CD4-positive, alpha-beta memory T cell (primary cell): ENCODE data around the gene OR10P1. TPM values are rescaled to one million over a fixed set of nuclear protein-coding genes. Genes with fewer than 3 reads are reported as not detected.

ENCODE experiments used
- CTCF ChIA-PET: fragments of 350-600 bp; sonication (Branson Sonifier 250); formaldehyde crosslinking; loops from one replicate; lab custom pipeline; 2021; ENCODE audit warnings: inconsistent platforms; ENCODE audit not compliant: partially characterized antibody; lab: Charles Lee
- POLR2A ChIA-PET: fragments of 350-600 bp; sonication (Branson Sonifier 250); formaldehyde crosslinking; loops from one replicate; lab custom pipeline; 2021; ENCODE audit not compliant: partially characterized antibody; lab: Charles Lee
- DNase-seq, 5 donors: peaks; one replicate each; pipeline versions ENCODE4 v3.0.0 to v3.0.0-alpha.2; 2020 to 2022; ENCODE audit warnings: mixed read lengths in 1 of 5
- H3K27ac ChIP-seq: one replicate; pipeline ENCODE4 v1.7.0; 2013; ENCODE audit warnings: low read depth, low read length
- H3K27me3 ChIP-seq: 2 replicates; pipeline ENCODE4 v1.7.0; 2013; ENCODE audit warnings: mild to moderate bottlenecking, low read length, moderate library complexity; ENCODE audit not compliant: insufficient read depth
- H3K36me3 ChIP-seq: 2 replicates; pipeline ENCODE4 v1.7.0; 2013; ENCODE audit warnings: mild to moderate bottlenecking, low read length, moderate library complexity; ENCODE audit not compliant: insufficient read depth
- H3K4me1 ChIP-seq: 2 replicates; pipeline ENCODE4 v1.7.0; 2013; ENCODE audit warnings: mild to moderate bottlenecking, low read length, moderate library complexity; ENCODE audit not compliant: insufficient read depth
- H3K4me3 ChIP-seq, 2 donors: one replicate each; pipeline ENCODE4 v1.7.0; 2013; ENCODE audit warnings: low read length in 2 of 2, mild to moderate bottlenecking in 1 of 2
- H3K9me3 ChIP-seq, 2 donors: one replicate each; pipeline ENCODE4 v1.7.0; 2013; ENCODE audit warnings: low read length in 2 of 2, control low read depth in 1 of 2; ENCODE audit not compliant: control insufficient read depth in 1 of 2
- H3K27ac Mint-ChIP-seq, 7 donors: one replicate each; pipeline ENCODE4 v1.8.0; 2020 to 2021; ENCODE audit warnings: mixed read lengths in 7 of 7, mild to moderate bottlenecking in 6 of 7, inconsistent platforms in 3 of 7, moderate library complexity in 3 of 7
- H3K27me3 Mint-ChIP-seq, 2 donors: one replicate each; pipeline ENCODE4 v1.8.0; 2020 to 2021; ENCODE audit warnings: mixed read lengths in 2 of 2
- H3K36me3 Mint-ChIP-seq, 2 donors: one replicate each; pipeline ENCODE4 v1.8.0; 2020 to 2021; ENCODE audit warnings: mixed read lengths in 2 of 2, inconsistent platforms in 1 of 2, mild to moderate bottlenecking in 1 of 2
- H3K4me1 Mint-ChIP-seq, 4 donors: one replicate each; pipeline ENCODE4 v1.8.0; 2020 to 2021; ENCODE audit warnings: mixed read lengths in 4 of 4, mild to moderate bottlenecking in 1 of 4
- H3K4me3 Mint-ChIP-seq, 8 donors: one replicate each; pipeline ENCODE4 v1.8.0; 2020 to 2021; ENCODE audit warnings: mixed read lengths in 8 of 8, mild to moderate bottlenecking in 7 of 8, moderate library complexity in 6 of 8, inconsistent platforms in 3 of 8
- H3K9me3 Mint-ChIP-seq, 8 donors: one replicate each; pipeline ENCODE4 v1.8.0; 2020 to 2021; ENCODE audit warnings: mixed read lengths in 8 of 8, mild to moderate bottlenecking in 5 of 8, inconsistent platforms in 3 of 8, moderate library complexity in 1 of 8
- intact Hi-C: fragments of 100-400 bp; cut with micrococcal nuclease; formaldehyde crosslinking; loops from one replicate; pipeline ENCODE4 v1.15.1; 2023
- polyA plus RNA-seq, 2 donors: library from polyadenylated mRNA; unstranded; fragments of 300-500 nt; fragmentation: Illumina TruSeq; gene quantifications; one replicate each; pipeline ENCODE4 v1.2.3, GENCODE V29; 2021
- total RNA-seq, 2 experiments: library from RNA; stranded (reverse); gene quantifications; one replicate each; pipeline ENCODE4 v1.2.3, GENCODE V29; 2021

OR10P1 gene
- total and polyA plus RNA-seq, 4 experiments from 2014 or later, result not detected

DNA sequence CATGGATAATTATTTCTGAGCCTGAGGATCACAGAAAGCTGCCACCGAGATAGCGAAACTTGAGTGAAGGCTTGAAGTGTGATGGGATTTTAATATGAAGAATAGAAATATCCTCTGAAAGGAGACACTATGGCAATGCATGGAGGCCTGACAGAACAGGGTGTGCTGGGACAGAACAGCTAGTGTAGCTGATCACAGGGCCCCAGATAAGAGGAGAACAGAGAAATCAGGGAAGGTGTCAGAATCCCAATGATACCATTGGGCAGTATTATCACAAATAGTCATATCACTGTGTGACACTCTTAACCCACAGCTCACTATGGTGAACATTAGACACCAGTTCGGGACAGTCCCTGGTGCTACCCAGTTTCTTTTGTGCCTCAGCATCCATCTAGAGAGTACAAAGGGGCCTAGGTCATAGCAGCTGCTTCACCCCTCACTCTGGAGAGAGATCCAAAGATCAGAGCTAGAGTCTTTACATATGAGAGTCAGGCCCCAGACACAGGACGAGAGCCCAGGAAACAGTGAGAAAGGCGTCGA lies 506 bp upstream of the OR10P1 start:
- intact Hi-C loops, result no loop called here
- H3K27ac ChIP-seq, result no peak overlapping the region
- no peaks in the 10 kb centered on the region for H3K4me1 ChIP-seq
- no peak overlapping the region for H3K4me3 ChIP-seq
- CTCF ChIA-PET, result interaction anchor here (0.6 to 2.2 kb wide), 5 partner anchors 8 to 1099 kb away, joined by 3 to 9 read pairs (median 3); no protein-coding TSS in a partner anchor
- H3K27ac Mint-ChIP-seq, result peak overlapping the region in 1 of 7 donors; percentile 94
- no peaks in the 10 kb centered on the region for H3K9me3 Mint-ChIP-seq
- POLR2A ChIA-PET, result no interaction called here
- H3K36me3 Mint-ChIP-seq, result no peaks in the 10 kb centered on the region
- no peaks in the 10 kb centered on the region for H3K36me3 ChIP-seq
- no peaks in the 10 kb centered on the region for H3K9me3 ChIP-seq
- DNase-seq, result no peak
- H3K27me3 Mint-ChIP-seq, result peaks cover 11 to 17% of the 10 kb centered on the region in 2 donors
- H3K4me3 Mint-ChIP-seq, result no peak overlapping the region
- peaks cover 6 to 14% (median 12%) of the 10 kb centered on the region in 4 donors for H3K4me1 Mint-ChIP-seq
- H3K27me3 ChIP-seq, result no peaks in the 10 kb centered on the region

DNA sequence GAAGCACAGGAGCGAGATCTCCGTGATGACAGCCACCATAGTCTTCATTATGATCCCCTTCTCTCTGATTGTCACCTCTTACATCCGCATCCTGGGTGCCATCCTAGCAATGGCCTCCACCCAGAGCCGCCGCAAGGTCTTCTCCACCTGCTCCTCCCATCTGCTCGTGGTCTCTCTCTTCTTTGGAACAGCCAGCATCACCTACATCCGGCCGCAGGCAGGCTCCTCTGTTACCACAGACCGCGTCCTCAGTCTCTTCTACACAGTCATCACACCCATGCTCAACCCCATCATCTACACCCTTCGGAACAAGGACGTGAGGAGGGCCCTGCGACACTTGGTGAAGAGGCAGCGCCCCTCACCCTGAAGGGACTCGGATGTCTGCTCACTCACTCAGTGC lies 775 bp downstream of the OR10P1 start:
- ChIA-PET POLR2A (no interaction called here), CTCF (no interaction called here)
- Mint-ChIP-seq H3K27me3 (peaks cover 10 to 14% of the 10 kb centered on the region in 2 donors), H3K36me3 (no peaks in the 10 kb centered on the region), H3K9me3 (no peaks in the 10 kb centered on the region), H3K27ac (peak overlapping the region; percentile 85 to 94 (median 91)), H3K4me3 (peak overlapping the region; percentile 56 to 83 (median 74)), H3K4me1 (peaks cover 9 to 19% (median 17%) of the 10 kb centered on the region in 4 donors)
- intact Hi-C loops, result no loop called here
- no peaks in the 10 kb centered on the region for H3K9me3 ChIP-seq
- no peaks in the 10 kb centered on the region for H3K27me3 ChIP-seq
- peak; percentile 39 to 68 (median 48) for DNase-seq
- H3K4me3 ChIP-seq, result no peak overlapping the region
- H3K36me3 ChIP-seq, result no peaks in the 10 kb centered on the region
- peaks cover 8% of the 10 kb centered on the region for H3K4me1 ChIP-seq
- no peak overlapping the region for H3K27ac ChIP-seq

DNA sequence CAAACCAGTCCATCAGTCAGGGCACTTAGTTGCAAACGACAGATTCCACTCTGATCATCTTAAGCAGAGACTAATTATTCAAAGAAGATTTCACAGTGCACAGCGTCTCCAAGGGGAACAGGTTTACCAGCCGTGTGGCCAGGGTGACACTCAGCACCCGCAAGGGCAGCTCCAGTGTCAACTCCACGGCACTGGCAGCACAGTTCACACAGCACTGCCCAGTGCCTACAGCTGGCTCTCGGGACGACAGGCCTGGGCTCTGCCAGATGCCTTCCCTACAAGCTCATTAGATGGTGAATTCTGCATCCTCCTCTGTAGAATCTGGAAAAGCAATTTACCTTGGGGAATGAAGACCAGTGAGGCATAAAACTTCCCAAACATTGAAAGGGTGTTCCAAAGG lies 4.9 kb downstream of the OR10P1 start:
- Mint-ChIP-seq H3K4me1 (peaks cover 19 to 35% (median 28%) of the 10 kb centered on the region in 4 donors), H3K27me3 (peaks cover 6 to 7% of the 10 kb centered on the region in 2 donors), H3K4me3 (no peak overlapping the region), H3K9me3 (peaks cover 0 to 3% (median 0%) of the 10 kb centered on the region in 8 donors), H3K36me3 (no peaks in the 10 kb centered on the region), H3K27ac (peak overlapping the region in 1 of 7 donors; percentile 22)
- H3K9me3 ChIP-seq, result no peaks in the 10 kb centered on the region
- intact Hi-C loops, result no loop called here
- H3K27ac ChIP-seq, result no peak overlapping the region
- peaks cover 19% of the 10 kb centered on the region for H3K4me1 ChIP-seq
- ChIA-PET POLR2A (no interaction called here), CTCF (interaction anchor here (1.9 kb wide), 1 partner anchor 14 kb away, joined by 17 read pairs; no protein-coding TSS in a partner anchor)
- no peak overlapping the region for H3K4me3 ChIP-seq
- no peaks in the 10 kb centered on the region for H3K27me3 ChIP-seq
- H3K36me3 ChIP-seq, result no peaks in the 10 kb centered on the region
- DNase-seq, result no peak

GRCh38 chr12:55642267-55642666 lies 5.6 kb downstream of the OR10P1 start:
- ChIA-PET POLR2A (no interaction called here), CTCF (interaction anchor here (1.9 kb wide), 1 partner anchor 14 kb away, joined by 17 read pairs; no protein-coding TSS in a partner anchor)
- H3K36me3 ChIP-seq, result no peaks in the 10 kb centered on the region
- Mint-ChIP-seq H3K4me1 (peaks cover 16 to 35% (median 26%) of the 10 kb centered on the region in 4 donors), H3K36me3 (no peaks in the 10 kb centered on the region), H3K9me3 (peaks cover 0 to 3% (median 0%) of the 10 kb centered on the region in 8 donors), H3K27ac (no peak overlapping the region), H3K4me3 (peak overlapping the region in 1 of 8 donors; percentile 10), H3K27me3 (peaks cover 2 to 4% of the 10 kb centered on the region in 2 donors)
- no peaks in the 10 kb centered on the region for H3K27me3 ChIP-seq
- H3K4me3 ChIP-seq, result no peak overlapping the region
- H3K4me1 ChIP-seq, result peaks cover 21% of the 10 kb centered on the region
- no peaks in the 10 kb centered on the region for H3K9me3 ChIP-seq
- intact Hi-C loops, result no loop called here
- no peak overlapping the region for H3K27ac ChIP-seq
- DNase-seq, result no peak

DNA sequence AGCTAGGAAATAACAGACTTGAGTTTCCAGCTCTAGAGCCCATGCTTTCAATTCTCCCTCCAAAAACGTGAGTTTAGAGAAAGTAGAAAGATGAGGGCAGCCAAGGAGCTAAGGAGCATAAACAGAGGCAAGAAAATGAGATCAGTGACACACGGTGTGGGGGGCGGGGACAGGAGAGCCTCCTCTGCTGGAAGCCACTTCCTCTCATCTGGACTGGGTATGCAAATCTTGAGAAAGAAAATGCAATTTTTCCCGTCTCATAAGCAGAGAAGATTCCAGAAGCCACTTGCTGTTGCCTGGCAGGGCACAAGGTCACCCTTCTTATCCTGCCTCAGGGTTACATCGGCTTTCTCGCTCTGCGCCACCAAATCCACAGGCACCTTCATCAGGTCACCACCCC lies 6.0 kb downstream of the OR10P1 start:
- Mint-ChIP-seq H3K27me3 (peaks cover 0 to 4% of the 10 kb centered on the region in 2 donors), H3K9me3 (peaks cover 0 to 3% (median 0%) of the 10 kb centered on the region in 8 donors), H3K27ac (peak overlapping the region in 3 of 7 donors; percentile 50 to 83 (median 57)), H3K4me1 (peaks cover 14 to 31% (median 22%) of the 10 kb centered on the region in 4 donors), H3K36me3 (no peaks in the 10 kb centered on the region), H3K4me3 (peak overlapping the region in 1 of 8 donors; percentile 37)
- Histone ChIP-seq H3K4me1 (peaks cover 21% of the 10 kb centered on the region), H3K27me3 (no peaks in the 10 kb centered on the region), H3K36me3 (no peaks in the 10 kb centered on the region), H3K9me3 (no peaks in the 10 kb centered on the region), H3K4me3 (no peak overlapping the region), H3K27ac (no peak overlapping the region)
- ChIA-PET CTCF (interaction anchor here (1.9 kb wide), 1 partner anchor 13 kb away, joined by 17 read pairs; no protein-coding TSS in a partner anchor), POLR2A (no interaction called here)
- no peak for DNase-seq
- intact Hi-C loops, result no loop called here

- H3K36me3 ChIP-seq, result no peaks in the 10 kb centered on the region
- POLR2A ChIA-PET, result no interaction called here
- intact Hi-C loops, result no loop called here
- no peak overlapping the region for H3K4me3 ChIP-seq
- peaks cover 14 to 26% (median 18%) of the 10 kb centered on the region in 4 donors for H3K4me1 Mint-ChIP-seq
- CTCF ChIA-PET, result interaction anchor here (1.0 to 5.0 kb wide), 6 partner anchors 8 to 33 kb away, joined by 3 to 137 read pairs (median 4); no protein-coding TSS in a partner anchor
- H3K27ac ChIP-seq, result no peak overlapping the region
- no peaks in the 10 kb centered on the region for H3K27me3 Mint-ChIP-seq
- no peaks in the 10 kb centered on the region for H3K36me3 Mint-ChIP-seq
- H3K9me3 ChIP-seq, result no peaks in the 10 kb centered on the region
- DNase-seq, result no peak
- peak overlapping the region in 2 of 7 donors; percentile 51 to 88 for H3K27ac Mint-ChIP-seq
- H3K4me1 ChIP-seq, result peaks cover 21% of the 10 kb centered on the region
- H3K27me3 ChIP-seq, result no peaks in the 10 kb centered on the region
- H3K4me3 Mint-ChIP-seq, result peak overlapping the region in 1 of 8 donors; percentile 34
- peaks cover 0 to 3% (median 0%) of the 10 kb centered on the region in 8 donors for H3K9me3 Mint-ChIP-seq
Measured at GRCh38 chr12:55644591-55644990, 7.9 kb downstream of the OR10P1 start.

GRCh38 chr12:55647027-55647426 lies 10.3 kb downstream of the OR10P1 start:
- DNase-seq, result no peak
- ChIA-PET CTCF (interaction anchor here (0.6 to 5.0 kb wide), 14 partner anchors 8 to 455 kb away, joined by 3 to 137 read pairs (median 3); partner anchors contain the start of gene BLOC1S1), POLR2A (interaction anchor here (1.7 kb wide), 1 partner anchor 10 kb away, joined by 7 read pairs; no protein-coding TSS in a partner anchor)
- intact Hi-C loops, result loop anchor here (5.0 kb wide), 2 partner anchors 70 to 90 kb away; partner anchors contain the start of gene BLOC1S1
- no peaks in the 10 kb centered on the region for H3K9me3 ChIP-seq
- Mint-ChIP-seq H3K27me3 (no peaks in the 10 kb centered on the region), H3K4me1 (peaks cover 11 to 26% (median 18%) of the 10 kb centered on the region in 4 donors), H3K27ac (peak overlapping the region in 6 of 7 donors; percentile 66 to 95 (median 92)), H3K4me3 (peak overlapping the region in 1 of 8 donors; percentile 61), H3K9me3 (peaks cover 0 to 3% (median 0%) of the 10 kb centered on the region in 8 donors), H3K36me3 (no peaks in the 10 kb centered on the region)
- H3K4me1 ChIP-seq, result peaks cover 18% of the 10 kb centered on the region
- no peak overlapping the region for H3K4me3 ChIP-seq
- no peaks in the 10 kb centered on the region for H3K36me3 ChIP-seq
- peak overlapping the region; percentile 49 for H3K27ac ChIP-seq
- H3K27me3 ChIP-seq, result no peaks in the 10 kb centered on the region
